Measurements from ENCODE around the gene SPNS2. TPM values are rescaled to one million over a fixed set of nuclear protein-coding genes. Genes with fewer than 3 reads are reported as not detected.

SPNS2 gene
- total RNA-seq, 2 donors from 2014 or later: 9.1 to 23.9 TPM

- no peak overlapping the region for H3K27ac ChIP-seq
- H3K9me3 ChIP-seq: no peaks in the 10 kb centered on the region
- no peaks in the 10 kb centered on the region for H3K27me3 ChIP-seq (replicated peaks; ENCODE audit: insufficient read depth)
- DNase-seq (ENCODE audit: low spot score) (no peak), ATAC-seq (ENCODE audit: insufficient number of reproducible peaks, low FRiP score, low read depth) (no peak)
- H3K4me3 ChIP-seq: no peak overlapping the region
- peaks cover 14 to 22% of the 10 kb centered on the region in 2 donors for H3K4me1 ChIP-seq (ENCODE audit: control insufficient read depth in 1 of 2, low read depth in 2 of 2)
- TF ChIP-seq CTCF (IDR thresholded peaks at IDR 0.05): no peak
- H3K36me3 ChIP-seq: peaks cover 41% of the 10 kb centered on the region
These were observed 53.3 kb downstream of the SPNS2 start for GRCh38 chr17:4551796-4552525.

- no peak for ATAC-seq (ENCODE audit: insufficient number of reproducible peaks, low FRiP score, low read depth)
- Histone ChIP-seq H3K4me1 (ENCODE audit: control insufficient read depth in 1 of 2, low read depth in 2 of 2) (peaks cover 14 to 22% of the 10 kb centered on the region in 2 donors), H3K27me3 (replicated peaks; ENCODE audit: insufficient read depth) (no peaks in the 10 kb centered on the region), H3K36me3 (peaks cover 28% of the 10 kb centered on the region), H3K9me3 (no peaks in the 10 kb centered on the region), H3K27ac (no peak overlapping the region), H3K4me3 (no peak overlapping the region)
- TF ChIP-seq CTCF (IDR thresholded peaks at IDR 0.05): no peak
- no peak for DNase-seq (ENCODE audit: low spot score)
These were observed 55.0 kb downstream of the SPNS2 start for GRCh38 chr17:4553669-4554068.

GRCh38 chr17:4554441-4554996 is 55.8 kb downstream of the SPNS2 start:
- H3K27ac ChIP-seq: peak overlapping the region; percentile 70 to 89
- peaks cover 14 to 22% of the 10 kb centered on the region in 2 donors for H3K4me1 ChIP-seq (ENCODE audit: control insufficient read depth in 1 of 2, low read depth in 2 of 2)
- no peak for TF ChIP-seq CTCF (IDR thresholded peaks at IDR 0.05)
- H3K9me3 ChIP-seq: no peaks in the 10 kb centered on the region
- ATAC-seq (ENCODE audit: insufficient number of reproducible peaks, low FRiP score, low read depth): no peak
- DNase-seq (ENCODE audit: low spot score): no peak
- H3K36me3 ChIP-seq: peaks cover 20% of the 10 kb centered on the region
- H3K27me3 ChIP-seq (replicated peaks; ENCODE audit: insufficient read depth): no peaks in the 10 kb centered on the region
- H3K4me3 ChIP-seq: peak overlapping the region; percentile 75

- no peaks in the 10 kb centered on the region for H3K27me3 ChIP-seq (replicated peaks; ENCODE audit: insufficient read depth)
- no peaks in the 10 kb centered on the region for H3K9me3 ChIP-seq
- H3K4me3 ChIP-seq: peak within 1 kb of the TSS; percentile 75
- peak within 1 kb of the TSS; percentile 70 to 89 for H3K27ac ChIP-seq
- peak; percentile 89 for ATAC-seq (ENCODE audit: insufficient number of reproducible peaks, low FRiP score, low read depth)
- peak; percentile 94 for DNase-seq (ENCODE audit: low spot score)
- peaks cover 16% of the 10 kb centered on the region for H3K36me3 ChIP-seq
- peaks cover 14 to 22% of the 10 kb centered on the region in 2 donors for H3K4me1 ChIP-seq (ENCODE audit: control insufficient read depth in 1 of 2, low read depth in 2 of 2)
- TF ChIP-seq CTCF (IDR thresholded peaks at IDR 0.05): no peak
These were observed 56.5 kb downstream of the SPNS2 start, which contains the start of gene MYBBP1A for GRCh38 chr17:4554997-4555799. Gene MYBBP1A (minus strand): TSS chr17:4555384. CDS start chr17:4555324, 60 bp downstream.

All from thoracic aorta (tissue), 2 donors.